Neural progenitor cell (in vitro differentiated cells): ENCODE data around the gene NOX5. TPM values are rescaled to one million over a fixed set of nuclear protein-coding genes. Genes with fewer than 3 reads are reported as not detected.
A peak's percentile ranks its signal among the peaks of the same experiment; 100 is the strongest.

Experiments
- DNase-seq: peaks from one replicate; pipeline ENCODE4 v3.0.0-alpha.2; 2016; ENCODE audit warnings: low spot score
- H2AFZ ChIP-seq: fragments of 200-600 bp; sonication (generic); replicated peaks from 2 replicates; pipeline ENCODE4 v1.6.1; 2016; ENCODE audit warnings: antibody characterized with exemption
- H3F3A ChIP-seq: fragments of 200-600 bp; sonication (generic); 2 replicates; pipeline ENCODE4 v1.6.1; 2016; ENCODE audit warnings: antibody characterized with exemption, low read depth
- H3K27ac ChIP-seq: fragments of 200-600 bp; sonication (generic); 2 replicates; pipeline ENCODE4 v1.5.1; 2016; ENCODE audit warnings: mild to moderate bottlenecking
- H3K27me3 ChIP-seq: fragments of 200-600 bp; sonication (generic); 2 replicates; pipeline ENCODE4 v1.6.1; 2016; ENCODE audit warnings: mild to moderate bottlenecking, moderate library complexity
- H3K36me3 ChIP-seq: fragments of 200-600 bp; sonication (generic); 2 replicates; pipeline ENCODE4 v1.5.1; 2016
- H3K4me1 ChIP-seq: fragments of 200-600 bp; sonication (generic); 2 replicates; pipeline ENCODE4 v1.6.1; 2016; ENCODE audit warnings: mixed run types
- H3K4me2 ChIP-seq: fragments of 200-600 bp; sonication (generic); 2 replicates; pipeline ENCODE4 v1.6.1; 2016
- H3K4me3 ChIP-seq: fragments of 200-600 bp; sonication (generic); 2 replicates; pipeline ENCODE4 v1.5.1; 2016
- H3K79me2 ChIP-seq: fragments of 200-600 bp; sonication (generic); 2 replicates; pipeline ENCODE4 v1.6.1; 2016; ENCODE audit warnings: low read depth
- H3K9ac ChIP-seq: fragments of 200-600 bp; sonication (generic); 2 replicates; pipeline ENCODE4 v1.6.1; 2016
- H3K9me3 ChIP-seq: fragments of 200-600 bp; sonication (generic); 2 replicates; pipeline ENCODE4 v1.5.1; 2016; ENCODE audit warnings: low read depth
- H4K20me1 ChIP-seq: fragments of 200-600 bp; sonication (generic); 2 replicates; pipeline ENCODE4 v1.6.1; 2016; ENCODE audit warnings: low read depth
- H3K27ac Mint-ChIP-seq: 3 replicates; pipeline ENCODE4 v1.8.0; 2021; ENCODE audit warnings: mixed read lengths
- H3K27me3 Mint-ChIP-seq: 2 replicates; pipeline ENCODE4 v1.8.0; 2022; ENCODE audit warnings: low read depth, mild to moderate bottlenecking, inconsistent platforms, moderate library complexity, mixed read lengths; ENCODE audit not compliant: insufficient read depth
- H3K36me3 Mint-ChIP-seq: 3 replicates; pipeline ENCODE4 v1.8.0; 2021; ENCODE audit warnings: mixed read lengths
- H3K4me1 Mint-ChIP-seq: 3 replicates; pipeline ENCODE4 v1.8.0; 2021; ENCODE audit warnings: mixed read lengths
- H3K4me3 Mint-ChIP-seq: 3 replicates; pipeline ENCODE4 v1.8.0; 2021; ENCODE audit warnings: mild to moderate bottlenecking, moderate library complexity, mixed read lengths
- H3K9me3 Mint-ChIP-seq: 3 replicates; pipeline ENCODE4 v1.8.0; 2020; ENCODE audit warnings: mixed read lengths
- CTCF ChIP-seq: fragments of 200-600 bp; sonication (generic); IDR thresholded peaks from 2 replicates; pipeline ENCODE4 v1.5.1; 2017; ENCODE audit warnings: antibody characterized with exemption, mild to moderate bottlenecking
- EZH2 ChIP-seq: fragments of 200-600 bp; sonication (generic); IDR thresholded peaks from 2 replicates; pipeline ENCODE4 v1.6.1; 2017; ENCODE audit warnings: antibody characterized with exemption, mild to moderate bottlenecking, moderate library complexity
- EZH2phosphoT487 ChIP-seq: fragments of 200-600 bp; sonication (generic); IDR thresholded peaks from 2 replicates; pipeline ENCODE4 v1.6.1; 2017; ENCODE audit warnings: antibody characterized with exemption
- total RNA-seq: library from RNA; depleted of rRNA; stranded (reverse); fragments of >200 nt; gene quantifications from 2 replicates; pipeline ENCODE4 v1.2.3, GENCODE V29; 2015; ENCODE audit warnings: low replicate concordance

Gene NOX5
- total RNA-seq, 1 donor from 2014 or later: not detected

- peaks cover 8% of the 10 kb centered on the region for H3F3A ChIP-seq
- H3K4me1 ChIP-seq: peaks cover 21% of the 10 kb centered on the region
- H3K4me3 ChIP-seq: no peak overlapping the region
- Mint-ChIP-seq H3K27ac (no peak overlapping the region), H3K36me3 (no peaks in the 10 kb centered on the region), H3K4me1 (peaks cover 29% of the 10 kb centered on the region), H3K4me3 (no peak overlapping the region), H3K9me3 (no peaks in the 10 kb centered on the region), H3K27me3 (peaks cover 15% of the 10 kb centered on the region)
- TF ChIP-seq EZH2 (no peak), CTCF (no peak), EZH2phosphoT487 (no peak)
- no peak overlapping the region for H3K27ac ChIP-seq
- H3K79me2 ChIP-seq: no peaks in the 10 kb centered on the region
- no peak overlapping the region for H2AFZ ChIP-seq
- no peaks in the 10 kb centered on the region for H3K9me3 ChIP-seq
- H3K27me3 ChIP-seq: peaks cover 25% of the 10 kb centered on the region
- H3K36me3 ChIP-seq: no peaks in the 10 kb centered on the region
- H3K4me2 ChIP-seq: no peak overlapping the region
- no peaks in the 10 kb centered on the region for H4K20me1 ChIP-seq
- DNase-seq: no peak
- H3K9ac ChIP-seq: no peak overlapping the region
Observed at GRCh38 chr15:69078638-69079037, 64.1 kb downstream of the NOX5 start.

- H3K36me3 ChIP-seq: no peaks in the 10 kb centered on the region
- peaks cover 14% of the 10 kb centered on the region for H3K4me1 ChIP-seq
- peaks cover 40% of the 10 kb centered on the region for H3K27me3 ChIP-seq
- H3K27ac Mint-ChIP-seq: no peak overlapping the region
- TF ChIP-seq EZH2 (no peak), CTCF (no peak), EZH2phosphoT487 (no peak)
- H2AFZ ChIP-seq: peak overlapping the region; percentile 37
- H3K4me3 ChIP-seq: no peak overlapping the region
- peaks cover 6% of the 10 kb centered on the region for H3F3A ChIP-seq
- H4K20me1 ChIP-seq: no peaks in the 10 kb centered on the region
- H3K4me1 Mint-ChIP-seq: peaks cover 33% of the 10 kb centered on the region
- no peak overlapping the region for H3K4me3 Mint-ChIP-seq
- no peak overlapping the region for H3K27ac ChIP-seq
- H3K27me3 Mint-ChIP-seq: peaks cover 22% of the 10 kb centered on the region
- peak; percentile 30 for DNase-seq
- no peaks in the 10 kb centered on the region for H3K36me3 Mint-ChIP-seq
- no peaks in the 10 kb centered on the region for H3K79me2 ChIP-seq
- H3K4me2 ChIP-seq: no peak overlapping the region
- H3K9me3 ChIP-seq: no peaks in the 10 kb centered on the region
- no peak overlapping the region for H3K9ac ChIP-seq
- H3K9me3 Mint-ChIP-seq: no peaks in the 10 kb centered on the region
Observed at GRCh38 chr15:69080295-69081248, 66.1 kb downstream of the NOX5 start.

- no peak for DNase-seq
- TF ChIP-seq CTCF (no peak), EZH2phosphoT487 (no peak), EZH2 (no peak)
- H3K27ac Mint-ChIP-seq: no peak overlapping the region
- no peak overlapping the region for H2AFZ ChIP-seq
- H3K9me3 ChIP-seq: no peaks in the 10 kb centered on the region
- H4K20me1 ChIP-seq: no peaks in the 10 kb centered on the region
- no peaks in the 10 kb centered on the region for H3K36me3 Mint-ChIP-seq
- no peak overlapping the region for H3K4me3 Mint-ChIP-seq
- H3K9me3 Mint-ChIP-seq: no peaks in the 10 kb centered on the region
- peaks cover 23% of the 10 kb centered on the region for H3K4me1 ChIP-seq
- H3K27ac ChIP-seq: no peak overlapping the region
- no peaks in the 10 kb centered on the region for H3K36me3 ChIP-seq
- H3K9ac ChIP-seq: no peak overlapping the region
- peaks cover 42% of the 10 kb centered on the region for H3K4me1 Mint-ChIP-seq
- peaks cover 49% of the 10 kb centered on the region for H3K27me3 ChIP-seq
- no peak overlapping the region for H3K4me3 ChIP-seq
- H3K27me3 Mint-ChIP-seq: peaks cover 22% of the 10 kb centered on the region
- H3K79me2 ChIP-seq: no peaks in the 10 kb centered on the region
- peaks cover 15% of the 10 kb centered on the region for H3F3A ChIP-seq
- H3K4me2 ChIP-seq: no peak overlapping the region
Observed at GRCh38 chr15:69081310-69082004, 67.0 kb downstream of the NOX5 start.
